CD4-positive, alpha-beta T cell treated with Interleukin-21 for 1 hour (primary cell): Measurements from ENCODE around the gene MRPL40.
"Not testable (repeated sequence)": the region's sequence is repeated elsewhere in the genome, so short reads cannot be mapped to it uniquely, and the experiment has no call there.

Experiments used
- DNase-seq: peaks from one replicate; pipeline ENCODE4 v3.0.0-alpha.2; 2020

The MRPL40 gene

GRCh38 chr22:19407649-19408606 lies 24.4 kb upstream of the MRPL40 start:
- no peak for DNase-seq

- DNase-seq, result no peak
Observed at GRCh38 chr22:19410941-19411689, 21.2 kb upstream of the MRPL40 start.

GRCh38 chr22:19411690-19412045 lies 20.7 kb upstream of the MRPL40 start:
- DNase-seq, result no peak

- no peak for DNase-seq
Observed at GRCh38 chr22:19412478-19412877, 19.9 kb upstream of the MRPL40 start.

- no peak for DNase-seq
Observed at GRCh38 chr22:19412923-19413322, 19.4 kb upstream of the MRPL40 start.

- no peak for DNase-seq
Observed at GRCh38 chr22:19419086-19419463, 13.3 kb upstream of the MRPL40 start.

GRCh38 chr22:19419464-19420178 lies 12.7 kb upstream of the MRPL40 start:
- DNase-seq, result peak; percentile 74

- no peak for DNase-seq
Observed at GRCh38 chr22:19420321-19420720, 12.0 kb upstream of the MRPL40 start.

- DNase-seq, result no peak
Observed at GRCh38 chr22:19422440-19423301, 9.7 kb upstream of the MRPL40 start.

- DNase-seq, result no peak
Observed at GRCh38 chr22:19424186-19424500, 8.2 kb upstream of the MRPL40 start.

- peak; percentile 51 for DNase-seq
Observed at GRCh38 chr22:19429950-19430889, 2.1 kb upstream of the MRPL40 start.

GRCh38 chr22:19430890-19431541 lies 1.3 kb upstream of the MRPL40 start:
- DNase-seq, result no peak

- peak; percentile 87 for DNase-seq
Observed at GRCh38 chr22:19431649-19432132, 654 bp upstream of the MRPL40 start, which contains the start of gene HIRA. HIRA (minus strand) TSS chr22:19431733; CDS start chr22:19431476, 257 bp downstream.

GRCh38 chr22:19434401-19434800 lies 2.1 kb downstream of the MRPL40 start:
- no peak for DNase-seq

GRCh38 chr22:19434829-19435580 lies 2.7 kb downstream of the MRPL40 start:
- DNase-seq, result no peak

GRCh38 chr22:19436444-19437161 lies 4.3 kb downstream of the MRPL40 start:
- not testable (repeated sequence) for DNase-seq

GRCh38 chr22:19438298-19438697 lies 6.0 kb downstream of the MRPL40 start:
- DNase-seq, result no peak

GRCh38 chr22:19440411-19441195 lies 8.3 kb downstream of the MRPL40 start:
- no peak for DNase-seq
